Stimulated activated CD8-positive, alpha-beta memory T cell treated with anti-CD3 and anti-CD28 coated beads, Interleukin-7, amount 100 ng/mL, for 48 hours (primary cell): Measurements from ENCODE around the gene ROBO1.

Experiments used
- DNase-seq, 2 donors: peaks; one replicate each; pipeline ENCODE4 v3.0.0-alpha.2; 2020; ENCODE audit warnings: low read depth in 1 of 2; ENCODE audit errors: extremely low read depth in 1 of 2

ROBO1 gene

DNA sequence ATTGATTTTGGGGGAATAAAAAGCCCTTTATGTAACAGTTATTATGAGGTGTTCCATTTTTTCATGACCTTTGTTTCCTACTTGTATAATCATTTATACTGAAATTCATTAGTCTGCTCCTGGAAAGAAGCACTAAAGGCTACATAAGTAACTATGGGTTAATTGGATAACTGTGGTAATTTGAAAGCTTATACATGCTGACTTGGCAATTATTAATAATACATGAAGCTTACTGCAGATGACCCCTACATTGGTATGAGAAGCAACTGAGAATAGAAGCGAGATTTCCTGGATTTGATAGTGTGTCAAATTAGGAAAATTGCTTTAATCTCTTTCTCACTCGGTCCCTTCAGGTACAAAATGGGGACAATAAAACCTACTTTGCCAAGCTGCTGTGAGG, 658.0 kb downstream of the ROBO1 start:
- DNase-seq, result no peak

DNA sequence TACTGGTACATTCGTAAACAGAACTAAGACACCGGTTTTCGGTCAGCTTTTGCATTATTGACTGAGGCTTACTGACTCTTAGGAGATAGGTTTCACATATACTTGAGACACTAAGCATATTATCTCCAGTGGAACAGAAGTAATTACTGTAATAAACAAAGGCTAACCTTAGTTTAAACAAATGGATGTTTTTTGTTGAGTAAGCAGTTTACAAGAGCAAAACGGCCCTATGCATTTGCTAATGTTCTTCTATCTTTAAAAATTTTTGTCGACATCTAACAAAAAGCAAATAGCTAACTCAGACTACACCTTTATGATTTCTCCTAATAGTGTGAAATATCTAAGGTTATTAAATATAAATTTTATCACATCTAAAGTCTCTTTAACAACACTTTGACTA, 664.5 kb downstream of the ROBO1 start:
- no peak for DNase-seq

DNA sequence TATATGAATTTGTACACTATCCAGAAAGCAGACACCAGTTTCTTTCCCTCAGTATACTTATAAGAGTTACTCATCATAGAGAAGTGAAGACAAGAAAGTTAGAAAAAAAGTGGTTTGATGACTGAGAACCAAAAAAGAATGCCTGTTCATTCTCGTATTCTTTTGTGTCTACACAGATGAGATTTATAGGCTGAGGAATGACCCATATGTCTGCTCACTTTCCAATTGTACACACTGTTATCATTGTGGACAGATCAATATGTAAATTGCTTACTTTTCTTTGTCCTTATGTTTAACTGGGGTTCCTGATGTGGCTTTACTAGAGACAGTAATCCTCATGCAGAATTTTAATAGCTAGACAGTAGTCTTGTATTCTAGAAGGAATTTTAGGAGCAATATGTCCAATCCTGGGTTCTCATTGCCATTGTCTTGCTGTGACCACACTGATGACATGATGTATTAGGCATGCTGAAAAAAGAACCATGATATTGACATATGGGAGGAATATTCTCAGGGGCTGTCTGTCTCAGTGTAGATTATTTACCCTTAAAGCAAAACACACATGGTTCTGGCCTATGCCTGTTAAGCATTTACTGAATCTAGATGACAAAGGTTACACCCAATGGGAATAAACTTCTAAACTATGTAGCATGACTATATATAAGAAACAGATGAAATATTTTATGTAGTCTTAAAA, 669.7 kb downstream of the ROBO1 start:
- no peak for DNase-seq

DNA sequence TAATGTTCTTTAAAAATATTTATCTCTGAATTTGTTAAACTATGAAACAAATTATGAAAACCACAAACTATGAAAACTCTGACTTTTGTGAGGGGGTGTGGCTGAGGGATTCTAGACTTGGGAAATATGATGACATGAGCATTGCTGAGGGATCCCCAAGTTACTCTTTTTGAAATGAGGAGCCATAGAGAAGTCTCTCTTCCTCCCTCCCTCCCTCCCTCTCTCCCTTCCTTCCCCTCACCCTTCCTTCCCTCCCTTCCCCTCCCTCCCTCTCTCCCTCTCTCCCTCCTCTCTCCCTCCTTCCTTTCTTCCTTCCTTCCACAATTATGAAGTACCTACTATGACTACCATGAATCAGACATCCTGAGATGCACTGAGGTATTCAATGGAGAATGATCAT, 673.1 kb downstream of the ROBO1 start:
- DNase-seq, result no peak

DNA sequence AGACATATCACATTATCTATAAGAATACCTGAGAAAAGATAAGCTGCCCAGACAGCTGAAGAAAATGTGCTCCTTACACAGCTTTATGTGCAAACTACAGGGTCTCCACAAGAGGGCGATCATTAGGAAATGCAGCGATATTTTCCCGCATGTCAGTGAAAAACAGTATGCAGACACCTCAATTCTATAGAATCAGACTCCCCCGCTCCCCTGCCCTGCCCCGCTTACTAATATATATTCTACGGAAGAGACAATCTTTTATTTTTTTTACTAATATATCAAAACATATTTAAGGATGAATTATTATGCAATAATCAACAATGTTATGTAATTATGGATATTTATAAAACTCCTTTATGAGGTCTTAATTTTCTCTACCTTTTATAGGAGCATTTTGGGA, 681.3 kb downstream of the ROBO1 start:
- DNase-seq, result peak in 1 of 2 donors; percentile 4

DNA sequence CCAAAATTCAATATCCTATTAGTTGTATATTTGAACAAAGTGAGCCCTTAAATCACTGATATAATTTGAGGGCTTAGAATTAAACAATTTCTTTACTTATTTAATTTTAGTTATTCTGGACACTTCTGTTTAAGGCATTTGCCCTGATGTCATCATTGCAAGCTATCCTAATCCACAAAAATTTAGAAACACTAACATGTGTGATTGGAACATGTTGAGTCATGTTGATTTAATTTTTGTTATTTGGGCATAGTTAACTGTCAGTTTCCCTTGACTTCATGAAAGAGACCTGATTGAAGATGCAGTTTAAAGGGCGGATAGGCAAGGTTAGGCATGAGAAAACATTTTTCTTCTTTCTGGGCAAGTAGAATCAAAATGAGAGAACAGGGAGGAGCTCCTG, 682.6 kb downstream of the ROBO1 start:
- no peak for DNase-seq

DNA sequence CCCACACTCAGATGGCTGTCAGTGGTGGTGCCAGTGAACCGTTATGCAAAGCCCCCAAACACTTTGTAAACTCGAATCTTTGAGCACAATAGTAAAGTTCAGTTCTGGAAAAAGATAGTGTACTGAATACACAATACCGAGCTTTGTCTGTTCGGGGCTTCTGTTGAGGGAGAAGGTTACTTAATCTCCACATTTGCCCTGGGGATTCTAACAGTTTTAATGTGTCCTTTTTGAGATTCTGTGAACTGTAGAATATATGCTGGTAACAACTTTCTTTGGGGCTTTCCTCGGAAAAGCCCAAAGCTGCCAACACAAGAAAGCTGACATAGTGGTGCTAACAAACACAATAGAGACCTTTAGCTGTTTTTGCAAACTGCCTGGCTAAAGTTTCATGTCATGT, 686.5 kb downstream of the ROBO1 start:
- no peak for DNase-seq

DNA sequence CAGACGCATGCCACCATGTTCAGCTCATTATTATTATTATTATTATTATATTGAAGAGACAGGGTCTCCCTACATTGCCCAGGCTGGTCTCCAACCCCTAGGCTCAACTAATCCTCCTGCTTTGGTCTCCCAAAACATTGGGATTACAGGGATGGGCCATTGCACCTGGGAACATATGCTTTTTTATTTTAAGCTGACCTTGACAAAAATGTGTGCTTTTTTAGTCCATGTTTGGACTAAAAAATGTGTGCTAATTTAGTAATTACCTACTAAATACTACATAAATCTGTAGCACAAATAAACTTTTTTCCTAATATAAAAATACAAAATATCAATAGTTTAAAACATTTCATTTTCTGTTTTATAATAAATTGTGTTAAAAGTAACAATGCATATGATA, 693.2 kb downstream of the ROBO1 start:
- DNase-seq, result no peak

DNA sequence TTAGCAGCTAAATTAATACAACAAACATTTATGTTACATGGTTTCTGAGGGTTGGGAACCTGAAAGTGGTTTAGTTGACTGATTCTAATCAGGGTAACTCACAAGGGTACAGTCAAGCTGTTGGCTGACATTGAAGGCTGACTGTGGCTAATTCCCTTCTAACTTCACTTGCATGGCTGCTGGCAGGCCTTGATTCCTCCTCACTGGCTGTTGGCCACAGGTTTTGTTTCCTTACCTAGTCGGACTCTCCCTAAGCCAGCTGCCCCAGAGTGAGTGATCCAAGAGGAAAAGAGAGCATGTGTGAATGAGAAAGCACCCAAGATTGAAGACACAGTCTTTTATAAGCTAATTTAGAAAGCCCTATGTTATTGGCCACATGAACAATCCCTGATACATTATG, 700.1 kb downstream of the ROBO1 start:
- DNase-seq, result no peak

DNA sequence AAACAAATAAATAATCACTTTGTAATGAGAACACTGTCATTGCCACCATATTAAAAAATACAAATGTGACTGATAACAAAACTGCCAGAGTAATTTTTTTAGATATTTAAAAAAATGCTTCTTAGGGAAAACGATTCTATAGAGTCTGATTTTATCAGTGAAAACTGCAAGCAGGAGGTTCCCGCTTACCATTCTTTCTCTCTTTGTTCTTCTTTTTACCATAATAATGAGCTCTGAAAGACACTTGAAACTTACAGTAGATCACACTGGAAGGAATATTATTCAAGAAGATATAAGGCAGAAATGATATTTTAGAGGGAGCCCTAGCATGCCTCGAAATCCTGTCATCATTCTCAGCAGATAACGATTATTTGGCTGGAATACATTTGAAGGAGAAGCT, 701.3 kb downstream of the ROBO1 start:
- no peak for DNase-seq

DNA sequence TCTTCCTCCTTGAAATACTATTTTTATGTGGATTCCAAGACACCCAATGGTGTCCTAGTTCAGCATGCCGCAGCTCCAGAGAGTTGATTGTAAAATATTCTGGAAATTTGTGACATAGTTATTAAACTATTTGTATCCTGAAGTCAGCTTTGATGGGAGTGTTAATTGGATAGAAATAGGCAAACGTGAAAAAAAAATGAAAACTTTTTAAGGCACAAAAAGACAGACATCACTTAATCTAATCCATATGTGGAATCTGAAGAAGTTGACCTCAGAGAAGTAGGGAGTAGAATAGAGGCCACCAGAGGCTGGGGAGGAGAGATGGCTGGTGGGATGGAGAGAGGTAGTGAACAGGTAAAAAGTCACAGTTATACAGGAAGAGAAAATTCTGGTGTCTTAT, 704.2 kb downstream of the ROBO1 start:
- no peak for DNase-seq

DNA sequence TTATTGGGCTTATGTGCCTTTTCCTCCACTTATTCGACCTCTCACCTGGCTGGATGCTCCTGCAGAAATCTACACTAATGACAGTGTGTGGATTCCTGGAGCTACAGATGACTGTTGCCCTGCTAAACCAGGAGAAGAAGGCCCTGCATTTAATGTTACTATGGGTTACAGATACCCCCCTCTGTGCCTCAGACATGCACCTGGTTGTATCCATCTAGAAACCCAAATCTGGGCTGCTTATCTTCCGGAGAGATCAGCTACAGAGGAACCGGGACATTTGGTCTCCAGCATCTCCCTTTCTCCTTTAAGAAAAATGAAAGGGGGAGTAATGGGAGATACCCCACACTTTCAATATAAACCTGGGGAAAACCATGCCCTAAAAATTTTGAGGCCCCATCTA, 710.0 kb downstream of the ROBO1 start:
- DNase-seq, result no peak

DNA sequence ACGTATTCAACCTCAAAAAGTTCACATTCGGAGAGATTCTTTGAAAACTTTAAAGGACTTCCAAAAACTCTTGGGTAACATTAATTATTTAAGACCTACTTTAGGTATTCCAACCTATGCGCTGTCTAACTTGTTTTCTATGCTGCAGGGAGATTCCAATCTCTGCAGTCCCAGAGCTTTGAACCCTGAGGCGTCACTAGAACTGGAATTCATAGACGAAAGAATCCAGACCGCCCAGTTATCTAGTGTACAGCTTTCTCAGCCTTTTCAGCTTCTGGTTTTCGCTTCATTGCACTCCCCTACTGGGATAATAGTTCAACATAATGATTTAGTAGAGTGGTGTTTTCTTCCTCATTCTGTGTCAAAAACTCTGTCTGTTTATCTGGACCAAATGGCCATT, 711.3 kb downstream of the ROBO1 start:
- DNase-seq, result no peak

DNA sequence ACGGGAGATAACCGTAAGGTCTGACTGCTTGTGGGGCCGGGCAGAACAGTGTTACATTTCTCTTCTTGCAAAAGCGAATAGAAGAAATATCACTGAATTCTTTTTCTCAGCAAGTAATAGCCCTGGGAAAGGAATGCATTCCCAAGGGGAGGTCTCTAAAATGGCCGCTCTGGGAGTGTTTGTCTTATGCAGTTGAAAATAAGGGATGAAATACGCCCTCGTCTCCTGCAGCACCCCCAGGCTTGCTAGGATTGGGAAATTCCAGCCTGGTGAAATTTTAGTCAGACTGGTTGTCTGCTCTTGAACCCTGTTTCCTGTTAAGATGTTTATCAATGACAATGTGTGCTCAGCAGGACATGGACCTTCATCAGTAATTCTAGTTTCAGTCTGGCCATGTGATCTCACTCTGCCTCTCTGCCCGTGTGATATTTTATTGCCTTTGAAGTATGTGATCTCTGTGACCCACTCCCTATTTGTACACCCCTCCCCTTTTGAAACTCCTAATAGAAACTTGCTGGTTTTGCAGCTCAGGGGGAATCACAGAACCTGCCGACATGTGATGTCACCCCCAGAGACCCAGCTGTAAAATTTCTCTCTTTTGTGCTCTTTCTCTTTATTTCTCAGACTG, 715.6 kb downstream of the ROBO1 start:
- DNase-seq, result no peak

DNA sequence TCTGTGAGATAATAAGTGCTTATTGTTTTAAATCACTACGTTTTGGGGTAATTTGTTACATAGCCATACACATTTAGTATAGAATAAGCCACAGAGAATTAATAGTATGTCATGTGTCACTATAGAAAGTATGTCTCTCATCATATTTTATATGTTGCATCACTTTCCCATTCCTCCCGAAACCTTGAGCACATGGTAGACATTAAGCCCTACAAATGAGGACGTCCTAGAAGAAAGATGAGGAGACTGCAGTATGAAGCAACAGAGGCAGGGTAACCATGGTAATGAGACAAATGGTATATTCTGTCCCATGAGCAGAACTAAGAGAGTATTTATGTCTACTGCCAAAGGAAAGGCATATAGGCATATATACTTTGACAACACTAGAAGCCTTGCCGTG, 720.2 kb downstream of the ROBO1 start:
- DNase-seq, result no peak

DNA sequence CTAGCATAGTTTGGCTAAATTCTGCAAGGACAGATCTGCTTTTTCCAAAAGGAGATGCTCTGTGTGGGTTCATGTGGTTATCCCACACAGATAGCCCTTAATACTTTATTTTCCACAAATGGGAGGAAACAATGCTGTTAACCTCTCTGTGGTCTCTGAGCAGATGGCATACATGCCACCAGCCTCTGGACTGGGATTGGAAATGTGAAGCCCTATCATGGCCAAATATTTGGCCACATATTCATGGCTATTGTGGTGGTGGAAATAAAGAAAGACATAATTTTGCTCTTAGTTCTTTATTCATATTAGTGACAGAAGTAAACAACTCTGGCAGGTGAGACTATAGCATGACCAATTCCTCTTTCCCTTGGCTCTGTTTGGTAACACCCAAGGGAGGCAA, 726.2 kb downstream of the ROBO1 start:
- no peak for DNase-seq

DNA sequence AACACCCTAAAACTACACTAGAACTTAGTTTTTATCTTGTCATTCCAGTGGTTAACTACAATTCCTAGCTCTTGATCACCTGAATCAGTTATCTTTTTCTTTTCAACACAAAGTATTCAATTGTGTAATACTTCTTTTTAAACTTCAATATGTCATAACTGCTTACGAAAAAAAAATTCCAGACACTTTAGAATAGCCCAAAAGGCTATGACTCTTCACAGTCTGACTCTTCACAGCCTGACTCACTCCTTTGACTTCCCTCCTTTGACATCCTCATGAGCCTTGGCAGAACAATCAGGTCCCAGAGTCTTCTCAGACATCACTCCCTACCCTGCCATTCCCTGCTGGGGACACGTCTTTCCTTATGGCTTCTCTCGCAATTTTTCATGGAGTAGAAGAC, 727.1 kb downstream of the ROBO1 start:
- no peak for DNase-seq

DNA sequence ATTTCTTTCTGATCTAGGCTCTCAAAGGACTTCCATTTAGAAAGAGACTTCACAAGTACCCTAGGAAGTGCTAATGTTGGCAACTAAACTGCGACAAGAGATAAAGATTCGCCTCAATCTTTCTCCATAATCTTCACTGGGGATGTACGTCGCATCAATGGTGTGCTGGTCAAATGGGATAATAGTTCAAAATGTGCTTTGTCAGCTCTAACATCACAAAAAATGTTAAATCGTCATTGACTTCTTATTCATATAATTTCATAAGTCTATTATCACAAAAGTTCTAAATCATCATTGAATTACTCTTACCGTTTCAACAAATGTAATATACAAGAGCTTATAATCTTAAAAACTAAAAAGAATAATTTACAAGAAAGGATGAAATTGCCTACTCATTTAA, 727.7 kb downstream of the ROBO1 start:
- no peak for DNase-seq

DNA sequence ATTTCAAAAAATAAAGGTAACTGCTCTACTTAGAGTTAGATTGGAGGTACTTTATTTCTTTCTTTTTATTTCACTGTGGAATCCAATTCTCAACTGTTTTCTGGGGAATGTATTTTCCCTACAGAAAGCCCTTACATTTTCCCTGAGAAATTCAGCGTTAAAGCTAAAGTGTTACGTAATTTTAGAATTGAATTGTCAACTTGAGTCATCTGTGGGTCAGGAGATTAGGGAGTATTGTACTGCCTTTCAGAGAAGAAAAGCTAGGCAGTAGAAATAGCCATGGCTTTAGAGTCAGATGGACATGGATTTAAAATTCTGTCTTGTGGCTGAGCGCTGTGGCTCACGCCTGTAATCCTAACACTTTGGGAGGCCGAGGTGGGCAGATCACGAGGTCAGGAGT, 728.6 kb downstream of the ROBO1 start:
- no peak for DNase-seq

DNA sequence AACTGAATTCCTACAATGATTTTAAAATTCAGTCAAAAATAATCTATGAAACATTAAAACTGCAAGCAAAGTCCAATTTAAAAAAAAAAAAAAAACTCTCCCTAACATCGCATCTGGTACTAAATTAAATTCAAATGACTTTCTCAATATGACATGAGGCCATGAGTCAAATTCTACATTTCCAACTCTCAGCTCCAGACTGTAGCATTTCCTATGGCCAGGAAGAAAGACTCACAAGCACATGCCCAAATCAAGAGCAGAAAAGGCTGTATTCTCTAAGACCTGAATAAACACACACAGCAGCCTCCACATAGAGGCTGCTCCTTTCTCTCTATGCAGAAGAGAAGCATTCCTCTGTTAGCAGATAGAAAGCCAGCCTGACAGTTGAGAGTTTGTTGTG, 729.2 kb downstream of the ROBO1 start:
- no peak for DNase-seq

DNA sequence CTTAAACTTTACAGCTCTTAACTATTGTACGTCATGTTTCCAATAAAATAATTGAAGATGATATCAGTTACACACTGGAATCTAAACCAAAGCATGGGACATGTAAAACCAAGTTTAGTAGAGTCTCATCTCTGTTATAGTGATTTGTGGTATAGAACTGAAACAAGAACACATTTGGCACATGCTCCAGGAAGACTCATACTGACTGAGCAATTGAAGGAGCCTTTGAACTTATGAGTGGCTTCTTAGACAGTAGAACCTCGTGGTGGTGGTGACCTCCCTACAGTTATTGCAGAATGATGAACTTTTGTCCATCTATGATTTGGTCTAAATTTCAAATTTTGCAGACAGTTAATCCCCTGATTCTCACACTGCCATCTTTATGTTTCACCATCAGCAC, 729.7 kb downstream of the ROBO1 start:
- DNase-seq, result no peak

DNA sequence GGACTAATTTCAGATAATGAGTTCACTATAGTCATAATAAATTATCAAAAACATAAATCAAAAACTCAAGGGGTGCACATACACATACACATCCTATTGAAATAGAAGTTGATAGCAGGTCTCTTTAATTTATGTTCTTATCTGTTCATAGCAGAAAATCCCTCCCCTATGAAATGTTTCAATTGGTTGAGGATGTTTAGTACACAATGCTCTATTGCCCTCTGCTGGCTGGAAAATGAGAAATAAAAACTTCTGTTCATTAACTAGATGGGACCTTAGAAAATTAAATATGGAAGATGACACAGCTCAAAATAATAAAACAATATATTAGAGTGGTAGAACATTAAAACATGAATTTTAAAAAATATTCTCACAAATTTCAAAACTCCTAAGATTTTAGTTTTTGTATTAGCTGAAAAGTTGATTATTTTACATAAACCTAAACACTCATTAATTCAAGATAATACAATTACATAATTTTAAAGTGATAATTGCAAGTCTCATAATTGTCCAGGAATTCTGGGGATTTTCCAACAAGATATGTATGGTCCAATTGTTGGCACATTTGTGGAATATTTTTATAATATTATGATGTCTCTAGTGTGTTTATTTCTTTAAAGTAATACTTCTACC, 735.0 kb downstream of the ROBO1 start:
- DNase-seq, result no peak

DNA sequence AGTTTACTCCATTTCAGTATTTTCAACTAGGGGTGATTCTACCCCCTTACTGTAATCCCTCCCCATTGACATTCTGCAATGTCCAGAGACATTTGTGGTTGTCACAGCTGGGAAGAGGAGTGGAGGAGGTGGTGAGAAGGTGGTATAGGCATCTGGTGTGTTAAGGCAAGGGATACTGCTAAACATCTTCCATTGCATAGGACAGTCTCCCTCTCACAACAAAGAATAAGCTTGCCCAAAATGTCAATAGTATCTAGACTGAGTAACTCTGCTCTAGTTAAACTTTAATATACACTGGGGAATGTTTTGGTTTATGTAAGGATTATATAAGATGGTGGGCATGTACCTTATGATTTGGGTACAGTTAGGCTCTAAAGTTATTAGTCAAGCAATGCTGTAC, 737.6 kb downstream of the ROBO1 start:
- DNase-seq, result no peak
